DMS53 treated with DMSO at 0.1 percent for 48 hours (cell line): ENCODE data around the gene GHR.

ENCODE experiments used
- DNase-seq: peaks from one replicate; lab custom pipeline; 2025; ENCODE audit not compliant: unreplicated experiment; lab: John Stamatoyannopoulos, UW

The GHR gene

GRCh38 chr5:42767491-42768105 is 344.4 kb downstream of the GHR start:
- peak; percentile 34 for DNase-seq

- no peak for DNase-seq
Observed at GRCh38 chr5:42768106-42768504, 344.9 kb downstream of the GHR start.

GRCh38 chr5:42770003-42770402 is 346.8 kb downstream of the GHR start:
- no peak for DNase-seq
